Naive thymus-derived CD8-positive, alpha-beta T cell (primary cell): ENCODE measurements around the gene GPRC5C. TPM values are rescaled to one million over a fixed set of nuclear protein-coding genes. Genes with fewer than 3 reads are reported as not detected.

Experiments
- ATAC-seq, 2 donors: fragments of 150-1000 bp; cut with Tn5 transposase in 1 of 2; sonication (Bioruptor Pico), chemical (Tn5 transposase) in 1 of 2; 1 replicate in 1 of 2; 2 replicates in 1 of 2; pipeline ENCODE4 v1.10.0; 2021; ENCODE audit warnings: mild to moderate bottlenecking in 2 of 2, moderate library complexity in 2 of 2
- POLR2A ChIA-PET: fragments of 350-600 bp; sonication (Branson Sonifier 250); formaldehyde crosslinking; loops from one replicate; lab custom pipeline; 2021; ENCODE audit warnings: antibody characterized with exemption; lab: Charles Lee
- DNase-seq, 10 donors: peaks; one replicate each; pipeline versions ENCODE4 v3.0.0 to v3.0.0-alpha.2; 2020 to 2022
- H3K27ac Mint-ChIP-seq, 10 donors: one replicate each; pipeline ENCODE4 v1.8.0; 2020 to 2022; ENCODE audit warnings: mild to moderate bottlenecking in 10 of 10, mixed read lengths in 10 of 10, moderate library complexity in 4 of 10, inconsistent platforms in 1 of 10
- H3K27me3 Mint-ChIP-seq, 5 donors: one replicate each; pipeline ENCODE4 v1.8.0; 2021 to 2022; ENCODE audit warnings: mixed read lengths in 5 of 5
- H3K36me3 Mint-ChIP-seq, 3 donors: one replicate each; pipeline ENCODE4 v1.8.0; 2020 to 2022; ENCODE audit warnings: mixed read lengths in 3 of 3, mild to moderate bottlenecking in 2 of 3, inconsistent platforms in 1 of 3
- H3K4me1 Mint-ChIP-seq, 4 donors: one replicate each; pipeline ENCODE4 v1.8.0; 2021 to 2022; ENCODE audit warnings: mixed read lengths in 4 of 4
- H3K4me3 Mint-ChIP-seq, 10 donors: one replicate each; pipeline ENCODE4 v1.8.0; 2020 to 2022; ENCODE audit warnings: mild to moderate bottlenecking in 10 of 10, mixed read lengths in 10 of 10, moderate library complexity in 6 of 10, inconsistent platforms in 1 of 10
- H3K9me3 Mint-ChIP-seq, 9 donors: one replicate each; pipeline ENCODE4 v1.8.0; 2020 to 2022; ENCODE audit warnings: mixed read lengths in 9 of 9, mild to moderate bottlenecking in 3 of 9, inconsistent platforms in 1 of 9, moderate library complexity in 1 of 9
- polyA plus RNA-seq, 3 donors: library from polyadenylated mRNA; unstranded; fragments of 300-500 nt; fragmentation: Illumina TruSeq; gene quantifications; one replicate each; pipeline ENCODE4 v1.2.3, GENCODE V29; 2021
- total RNA-seq, 8 experiments: library from RNA in 2 of 8; stranded (reverse) in 2 of 8; gene quantifications; one replicate each; pipeline ENCODE4 v1.2.3 and lab custom pipeline; 2021 to 2026

Gene GPRC5C
- total and polyA plus RNA-seq, 5 experiments from 2014 or later: 0.09 TPM; not detected in 4

- H3K27me3 Mint-ChIP-seq: peaks cover 0 to 27% (median 0%) of the 10 kb centered on the region in 5 donors
- H3K4me1 Mint-ChIP-seq: peaks cover 2 to 20% (median 8%) of the 10 kb centered on the region in 4 donors
- H3K4me3 Mint-ChIP-seq: peak overlapping the region in 9 of 10 donors; percentile 12 to 60 (median 50)
- H3K36me3 Mint-ChIP-seq: peaks cover 0 to 8% (median 5%) of the 10 kb centered on the region in 3 donors
- ATAC-seq: peak; percentile 78 to 92
- POLR2A ChIA-PET: no interaction called here
- peak overlapping the region in 2 of 10 donors; percentile 49 to 56 for H3K27ac Mint-ChIP-seq
- peak in 6 of 10 donors; percentile 13 to 42 (median 32) for DNase-seq
- H3K9me3 Mint-ChIP-seq: peaks cover 0 to 24% (median 7%) of the 10 kb centered on the region in 9 donors
Measured at GRCh38 chr17:74442670-74443515, 11.0 kb downstream of the GPRC5C start.

GRCh38 chr17:74443516-74444296, 11.8 kb downstream of the GPRC5C start:
- DNase-seq: no peak
- Mint-ChIP-seq H3K27me3 (peaks cover 0 to 27% (median 0%) of the 10 kb centered on the region in 5 donors), H3K4me1 (peaks cover 2 to 20% (median 8%) of the 10 kb centered on the region in 4 donors), H3K9me3 (peaks cover 0 to 16% (median 2%) of the 10 kb centered on the region in 9 donors), H3K4me3 (peak overlapping the region in 1 of 10 donors; percentile 55), H3K27ac (no peak overlapping the region), H3K36me3 (peaks cover 0 to 4% (median 3%) of the 10 kb centered on the region in 3 donors)
- no peak for ATAC-seq
- POLR2A ChIA-PET: no interaction called here

GRCh38 chr17:74444406-74444805, 12.5 kb downstream of the GPRC5C start:
- DNase-seq (no peak), ATAC-seq (no peak)
- Mint-ChIP-seq H3K27me3 (peaks cover 0 to 27% (median 0%) of the 10 kb centered on the region in 5 donors), H3K36me3 (no peaks in the 10 kb centered on the region), H3K9me3 (peaks cover 0 to 9% (median 0%) of the 10 kb centered on the region in 9 donors), H3K4me3 (no peak overlapping the region), H3K4me1 (peaks cover 2 to 20% (median 8%) of the 10 kb centered on the region in 4 donors), H3K27ac (no peak overlapping the region)
- POLR2A ChIA-PET: no interaction called here

GRCh38 chr17:74445158-74445557, 13.3 kb downstream of the GPRC5C start:
- H3K27me3 Mint-ChIP-seq: peaks cover 0 to 27% (median 0%) of the 10 kb centered on the region in 5 donors
- DNase-seq (no peak), ATAC-seq (no peak)
- peaks cover 0 to 4% (median 0%) of the 10 kb centered on the region in 9 donors for H3K9me3 Mint-ChIP-seq
- POLR2A ChIA-PET: no interaction called here
- no peak overlapping the region for H3K27ac Mint-ChIP-seq
- no peaks in the 10 kb centered on the region for H3K36me3 Mint-ChIP-seq
- H3K4me1 Mint-ChIP-seq: peaks cover 0 to 17% (median 6%) of the 10 kb centered on the region in 4 donors
- no peak overlapping the region for H3K4me3 Mint-ChIP-seq

GRCh38 chr17:74446551-74447500, 14.9 kb downstream of the GPRC5C start:
- Mint-ChIP-seq H3K27ac (no peak overlapping the region), H3K36me3 (no peaks in the 10 kb centered on the region), H3K4me1 (peaks cover 0 to 17% (median 5%) of the 10 kb centered on the region in 4 donors), H3K27me3 (peaks cover 0 to 24% (median 0%) of the 10 kb centered on the region in 5 donors), H3K9me3 (no peaks in the 10 kb centered on the region), H3K4me3 (peak overlapping the region in 4 of 10 donors; percentile 24 to 58 (median 43))
- DNase-seq (no peak), ATAC-seq (peak in 1 of 2 donors; percentile 29)
- POLR2A ChIA-PET: no interaction called here

GRCh38 chr17:74447628-74448159, 15.8 kb downstream of the GPRC5C start:
- Mint-ChIP-seq H3K27me3 (peaks cover 0 to 21% (median 0%) of the 10 kb centered on the region in 5 donors), H3K27ac (no peak overlapping the region), H3K4me3 (no peak overlapping the region), H3K4me1 (peaks cover 0 to 20% (median 6%) of the 10 kb centered on the region in 4 donors), H3K36me3 (no peaks in the 10 kb centered on the region), H3K9me3 (no peaks in the 10 kb centered on the region)
- DNase-seq (peak in 1 of 10 donors; percentile 45), ATAC-seq (no peak)
- POLR2A ChIA-PET: no interaction called here

- POLR2A ChIA-PET: interaction anchor here (0.8 kb wide), 1 partner anchor 69 kb away, joined by 3 read pairs; no protein-coding TSS in a partner anchor
- Mint-ChIP-seq H3K36me3 (no peaks in the 10 kb centered on the region), H3K9me3 (no peaks in the 10 kb centered on the region), H3K27me3 (peaks cover 0 to 21% (median 0%) of the 10 kb centered on the region in 5 donors), H3K4me1 (peaks cover 0 to 18% (median 7%) of the 10 kb centered on the region in 4 donors), H3K4me3 (no peak overlapping the region), H3K27ac (no peak overlapping the region)
- DNase-seq (peak in 1 of 10 donors; percentile 14), ATAC-seq (no peak)
Measured at GRCh38 chr17:74448756-74449155, 16.9 kb downstream of the GPRC5C start.

GRCh38 chr17:74449306-74449705, 17.4 kb downstream of the GPRC5C start:
- H3K4me3 Mint-ChIP-seq: no peak overlapping the region
- no peaks in the 10 kb centered on the region for H3K9me3 Mint-ChIP-seq
- DNase-seq (peak in 1 of 10 donors; percentile 48), ATAC-seq (no peak)
- no peak overlapping the region for H3K27ac Mint-ChIP-seq
- POLR2A ChIA-PET: interaction anchor here (0.8 kb wide), 1 partner anchor 70 kb away, joined by 3 read pairs; no protein-coding TSS in a partner anchor
- H3K27me3 Mint-ChIP-seq: peaks cover 0 to 16% (median 0%) of the 10 kb centered on the region in 5 donors
- peaks cover 0 to 15% (median 8%) of the 10 kb centered on the region in 4 donors for H3K4me1 Mint-ChIP-seq
- H3K36me3 Mint-ChIP-seq: no peaks in the 10 kb centered on the region

GRCh38 chr17:74449773-74450172, 17.9 kb downstream of the GPRC5C start:
- H3K4me3 Mint-ChIP-seq: no peak overlapping the region
- H3K27me3 Mint-ChIP-seq: peaks cover 0 to 12% (median 0%) of the 10 kb centered on the region in 5 donors
- H3K4me1 Mint-ChIP-seq: peaks cover 0 to 16% (median 8%) of the 10 kb centered on the region in 4 donors
- no peaks in the 10 kb centered on the region for H3K9me3 Mint-ChIP-seq
- DNase-seq (no peak), ATAC-seq (no peak)
- no peaks in the 10 kb centered on the region for H3K36me3 Mint-ChIP-seq
- H3K27ac Mint-ChIP-seq: no peak overlapping the region
- POLR2A ChIA-PET: no interaction called here

- no peaks in the 10 kb centered on the region for H3K9me3 Mint-ChIP-seq
- peaks cover 0 to 16% (median 8%) of the 10 kb centered on the region in 4 donors for H3K4me1 Mint-ChIP-seq
- no peak overlapping the region for H3K27ac Mint-ChIP-seq
- POLR2A ChIA-PET: no interaction called here
- H3K36me3 Mint-ChIP-seq: no peaks in the 10 kb centered on the region
- no peak overlapping the region for H3K4me3 Mint-ChIP-seq
- DNase-seq (peak in 1 of 10 donors; percentile 40), ATAC-seq (no peak)
- peaks cover 0 to 9% (median 0%) of the 10 kb centered on the region in 5 donors for H3K27me3 Mint-ChIP-seq
Measured at GRCh38 chr17:74450231-74450630, 18.3 kb downstream of the GPRC5C start.

- DNase-seq: peak in 1 of 10 donors; percentile 55
- ATAC-seq: no peak
- POLR2A ChIA-PET: no interaction called here
- Mint-ChIP-seq H3K4me1 (peaks cover 0 to 20% (median 8%) of the 10 kb centered on the region in 4 donors), H3K9me3 (no peaks in the 10 kb centered on the region), H3K36me3 (no peaks in the 10 kb centered on the region), H3K27me3 (peaks cover 0 to 6% (median 0%) of the 10 kb centered on the region in 5 donors), H3K4me3 (peak overlapping the region in 1 of 10 donors; percentile 26), H3K27ac (peak overlapping the region in 1 of 10 donors; percentile 43)
Measured at GRCh38 chr17:74450925-74451403, 19.1 kb downstream of the GPRC5C start.
